H4 (cell line): ENCODE measurements around the gene LXN. TPM values are rescaled to one million over a fixed set of nuclear protein-coding genes. Genes with fewer than 3 reads are reported as not detected.

Experiments used
- DNase-seq: peaks from one replicate; pipeline ENCODE4 v3.0.0-alpha.2; 2015; ENCODE audit warnings: low spot score
- total RNA-seq: library from RNA; depleted of rRNA; stranded (reverse); fragments of >200 nt; shearing (Covaris generic); gene quantifications from 2 replicates; pipeline ENCODE4 v1.2.3, GENCODE V29; 2014

LXN gene
- total RNA-seq, 1 experiment from 2014 or later, result 39.6 TPM

GRCh38 chr3:158671821-158672214 is 630 bp downstream of the LXN start:
- DNase-seq, result no peak

GRCh38 chr3:158668506-158668905 is 3.9 kb downstream of the LXN start:
- no peak for DNase-seq

- DNase-seq, result no peak
Observed at GRCh38 chr3:158666416-158666815, 6.0 kb downstream of the LXN start.

- no peak for DNase-seq
Observed at GRCh38 chr3:158663832-158664231, 8.6 kb downstream of the LXN start.

GRCh38 chr3:158663246-158663645 is 9.2 kb downstream of the LXN start:
- no peak for DNase-seq

GRCh38 chr3:158660711-158661110 is 11.7 kb downstream of the LXN start:
- DNase-seq, result no peak

- DNase-seq, result peak; percentile 83
Observed at GRCh38 chr3:158659454-158660237, 12.8 kb downstream of the LXN start.

- DNase-seq, result no peak
Observed at GRCh38 chr3:158658889-158659288, 13.6 kb downstream of the LXN start.

- DNase-seq, result no peak
Observed at GRCh38 chr3:158652463-158652862, 20.0 kb downstream of the LXN start.

GRCh38 chr3:158651192-158651591 is 21.3 kb downstream of the LXN start:
- no peak for DNase-seq

- no peak for DNase-seq
Observed at GRCh38 chr3:158649791-158650190, 22.7 kb downstream of the LXN start.

- peak; percentile 99 for DNase-seq
Observed at GRCh38 chr3:158644345-158644908, 28.0 kb downstream of the LXN start, which contains the start of gene GFM1. Gene GFM1 (plus strand): TSS chr3:158644527. CDS start chr3:158644635, 108 bp downstream.

GRCh38 chr3:158642474-158643210 is 29.8 kb downstream of the LXN start:
- DNase-seq, result no peak

- DNase-seq, result no peak
Observed at GRCh38 chr3:158642005-158642404, 30.4 kb downstream of the LXN start.

- DNase-seq, result no peak
Observed at GRCh38 chr3:158640646-158641045, 31.8 kb downstream of the LXN start.

- DNase-seq, result no peak
Observed at GRCh38 chr3:158631981-158632380, 40.5 kb downstream of the LXN start.

- no peak for DNase-seq
Observed at GRCh38 chr3:158625881-158626280, 46.6 kb downstream of the LXN start.

GRCh38 chr3:158617982-158618875 is 54.2 kb downstream of the LXN start:
- no peak for DNase-seq
